ENCODE data around the gene MYO9A.

GRCh38 chr15:72116731-72117485 lies 1.0 kb downstream of the MYO9A start:
- TF ChIP-seq, protein P1, sequence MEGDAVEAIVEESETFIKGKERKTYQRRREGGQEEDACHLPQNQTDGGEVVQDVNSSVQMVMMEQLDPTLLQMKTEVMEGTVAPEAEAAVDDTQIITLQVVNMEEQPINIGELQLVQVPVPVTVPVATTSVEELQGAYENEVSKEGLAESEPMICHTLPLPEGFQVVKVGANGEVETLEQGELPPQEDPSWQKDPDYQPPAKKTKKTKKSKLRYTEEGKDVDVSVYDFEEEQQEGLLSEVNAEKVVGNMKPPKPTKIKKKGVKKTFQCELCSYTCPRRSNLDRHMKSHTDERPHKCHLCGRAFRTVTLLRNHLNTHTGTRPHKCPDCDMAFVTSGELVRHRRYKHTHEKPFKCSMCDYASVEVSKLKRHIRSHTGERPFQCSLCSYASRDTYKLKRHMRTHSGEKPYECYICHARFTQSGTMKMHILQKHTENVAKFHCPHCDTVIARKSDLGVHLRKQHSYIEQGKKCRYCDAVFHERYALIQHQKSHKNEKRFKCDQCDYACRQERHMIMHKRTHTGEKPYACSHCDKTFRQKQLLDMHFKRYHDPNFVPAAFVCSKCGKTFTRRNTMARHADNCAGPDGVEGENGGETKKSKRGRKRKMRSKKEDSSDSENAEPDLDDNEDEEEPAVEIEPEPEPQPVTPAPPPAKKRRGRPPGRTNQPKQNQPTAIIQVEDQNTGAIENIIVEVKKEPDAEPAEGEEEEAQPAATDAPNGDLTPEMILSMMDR (IDR thresholded peaks at IDR 0.05), result no peak
- no peak for TF ChIP-seq POLR2A (IDR thresholded peaks at IDR 0.05)
